HG03469 (cell line): Measurements from ENCODE around the gene MAGT1.
A peak's percentile ranks its signal among the peaks of the same experiment; 100 is the strongest.
"Not testable (repeated sequence)": the region's sequence is repeated elsewhere in the genome, so short reads cannot be mapped to it uniquely, and the experiment has no call there.

ENCODE experiments used
- ATAC-seq: cut with Tn5 transposase; IDR thresholded peaks from one replicate; pipeline ENCODE4 v1.9.1; 2021; ENCODE audit warnings: mild to moderate bottlenecking, moderate library complexity, moderate number of reproducible peaks; ENCODE audit not compliant: unreplicated experiment

Gene MAGT1

GRCh38 chrX:77875372-77875771 is 19.9 kb downstream of the MAGT1 start:
- no peak for ATAC-seq

GRCh38 chrX:77831544-77831943 is 63.7 kb downstream of the MAGT1 start:
- ATAC-seq, result not testable (repeated sequence)

GRCh38 chrX:77821989-77822388 is 73.2 kb downstream of the MAGT1 start:
- not testable (repeated sequence) for ATAC-seq

GRCh38 chrX:77820091-77820727 is 75.0 kb downstream of the MAGT1 start:
- no peak for ATAC-seq

- no peak for ATAC-seq
These were observed 81.0 kb downstream of the MAGT1 start for GRCh38 chrX:77814210-77814609.

GRCh38 chrX:77802201-77802600 is 93.0 kb downstream of the MAGT1 start:
- ATAC-seq, result no peak

- no peak for ATAC-seq
These were observed 100.1 kb downstream of the MAGT1 start for GRCh38 chrX:77795124-77795523.

- no peak for ATAC-seq
These were observed 101.3 kb downstream of the MAGT1 start for GRCh38 chrX:77793946-77794345.

GRCh38 chrX:77788050-77788449 is 107.2 kb downstream of the MAGT1 start:
- ATAC-seq, result no peak

GRCh38 chrX:77786365-77786680 is 108.9 kb downstream of the MAGT1 start:
- ATAC-seq, result peak; percentile 23

- peak; percentile 80 for ATAC-seq
These were observed 109.5 kb downstream of the MAGT1 start, which contains the start of gene ATRX for GRCh38 chrX:77785486-77786364. Gene ATRX, minus strand, starts transcription at chrX:77786216. Its CDS starts 215 bp downstream, at chrX:77786001.

GRCh38 chrX:77779695-77780094 is 115.5 kb downstream of the MAGT1 start:
- ATAC-seq, result no peak

GRCh38 chrX:77776659-77777058 is 118.6 kb downstream of the MAGT1 start:
- no peak for ATAC-seq
